Activated CD4-positive, alpha-beta T cell treated with anti-CD3 and anti-CD28 coated beads, Interleukin-2, amount 50 U/mL, for 1 hour (primary cell): ENCODE measurements around the gene LHPP.
A peak's percentile ranks its signal among the peaks of the same experiment; 100 is the strongest.

ENCODE experiments used
- DNase-seq: peaks from one replicate; pipeline ENCODE4 v3.0.0-alpha.2; 2020

The LHPP gene

DNA sequence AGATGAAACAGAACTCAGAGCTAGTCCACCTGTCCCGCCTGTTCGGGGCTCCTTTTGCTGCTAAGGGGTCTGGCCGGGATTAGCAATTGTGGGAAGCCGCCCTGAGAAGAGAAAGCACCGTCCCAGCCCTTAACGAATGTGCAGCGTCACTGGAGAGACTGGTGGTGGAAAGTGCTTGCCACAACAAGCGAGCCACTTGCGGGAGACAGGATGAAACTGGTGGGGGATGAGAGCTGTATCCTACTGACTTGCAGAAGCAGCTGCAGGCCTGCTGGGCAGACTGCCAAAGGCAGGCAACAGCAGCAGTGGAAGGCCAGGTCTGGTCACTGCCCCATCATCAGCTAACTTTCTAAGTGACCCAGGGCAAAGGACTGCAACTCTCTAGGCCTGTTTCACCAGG lies 187.1 kb downstream of the LHPP start:
- DNase-seq: peak; percentile 55

DNA sequence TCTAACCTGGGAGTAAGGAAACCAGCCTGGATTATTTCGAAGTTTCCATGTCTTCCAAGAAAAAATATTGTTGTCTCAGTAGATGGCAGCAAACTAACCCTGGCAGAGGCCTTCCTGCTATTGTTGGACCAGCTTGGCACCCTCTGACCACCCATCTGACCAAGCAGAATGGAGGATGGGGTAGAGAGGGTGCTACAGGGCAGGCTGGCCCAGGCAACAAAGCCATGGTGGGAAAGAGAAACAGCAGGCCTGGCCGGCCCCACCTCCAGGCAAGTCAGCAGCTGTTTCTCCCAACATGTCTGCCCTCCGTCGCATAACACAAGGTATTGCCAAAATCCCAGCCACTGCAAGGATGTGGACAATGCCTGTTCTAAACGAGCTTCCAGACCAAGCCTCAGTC lies 187.6 kb downstream of the LHPP start:
- DNase-seq: no peak

- DNase-seq: no peak
Observed at GRCh38 chr10:124650263-124650662, 188.6 kb downstream of the LHPP start.

- peak; percentile 61 for DNase-seq
Observed at GRCh38 chr10:124650820-124651401, 189.3 kb downstream of the LHPP start.

DNA sequence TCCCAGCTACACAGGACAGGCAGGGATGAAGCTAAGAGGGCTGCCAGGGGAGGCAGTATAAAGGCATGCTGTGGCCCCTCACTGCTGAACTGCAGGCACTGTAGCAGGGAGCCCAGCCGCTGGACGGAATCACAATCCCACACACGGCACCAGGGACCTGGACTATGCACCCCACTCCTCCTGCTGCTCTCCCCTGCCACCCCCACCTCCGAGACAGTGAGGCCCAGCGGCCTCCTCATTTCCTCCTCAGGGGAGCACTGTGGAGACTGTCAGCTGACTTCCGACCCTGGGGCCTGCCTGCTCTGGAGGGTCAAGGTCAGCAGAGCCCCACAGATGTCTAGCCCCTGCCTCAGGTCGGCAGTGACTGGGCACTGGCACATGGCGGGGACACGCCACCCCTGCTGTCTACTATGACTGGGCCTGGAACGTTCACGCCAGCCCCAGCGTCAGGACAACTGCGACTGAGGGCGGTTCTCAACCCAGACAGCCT lies 189.8 kb downstream of the LHPP start:
- DNase-seq: no peak

DNA sequence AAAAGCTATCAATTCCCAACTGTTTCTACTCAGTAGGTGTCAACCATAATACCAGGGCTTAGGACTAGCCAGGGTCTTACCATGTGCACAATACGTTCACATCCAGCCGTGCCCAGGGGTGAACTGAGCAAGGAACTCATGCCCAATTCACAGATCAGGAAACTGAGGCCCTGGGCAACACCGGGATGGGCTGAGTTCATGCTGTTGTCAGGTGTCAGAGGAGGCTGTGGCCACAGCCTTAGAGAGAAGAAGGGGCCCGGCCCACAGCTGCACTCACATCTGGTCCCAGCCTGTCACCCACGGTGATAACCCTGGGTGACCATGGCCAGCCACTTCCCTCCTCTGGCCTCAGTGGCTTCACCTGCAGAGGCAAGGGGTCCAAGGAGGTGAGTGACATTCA lies 190.6 kb downstream of the LHPP start:
- no peak for DNase-seq

DNA sequence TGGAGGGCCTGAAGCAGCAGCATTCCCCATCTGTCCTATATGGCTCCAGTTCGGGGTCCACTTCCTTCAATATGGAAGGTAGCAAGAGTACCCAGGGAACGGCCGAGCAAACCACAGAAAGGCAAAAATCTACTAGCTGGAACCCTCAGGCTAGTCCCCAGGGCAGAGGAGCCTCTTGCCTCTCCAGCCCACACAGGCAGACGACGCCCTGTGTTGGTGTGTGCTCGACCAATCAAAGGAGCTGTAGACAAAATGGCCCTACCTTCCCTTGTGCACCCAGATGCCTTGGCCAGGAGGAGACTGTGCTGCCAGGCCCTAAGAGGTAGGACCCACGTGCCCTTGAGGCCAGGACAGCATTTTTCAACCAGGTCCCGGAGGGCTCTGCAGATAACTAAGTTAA lies 191.1 kb downstream of the LHPP start:
- DNase-seq: no peak

DNA sequence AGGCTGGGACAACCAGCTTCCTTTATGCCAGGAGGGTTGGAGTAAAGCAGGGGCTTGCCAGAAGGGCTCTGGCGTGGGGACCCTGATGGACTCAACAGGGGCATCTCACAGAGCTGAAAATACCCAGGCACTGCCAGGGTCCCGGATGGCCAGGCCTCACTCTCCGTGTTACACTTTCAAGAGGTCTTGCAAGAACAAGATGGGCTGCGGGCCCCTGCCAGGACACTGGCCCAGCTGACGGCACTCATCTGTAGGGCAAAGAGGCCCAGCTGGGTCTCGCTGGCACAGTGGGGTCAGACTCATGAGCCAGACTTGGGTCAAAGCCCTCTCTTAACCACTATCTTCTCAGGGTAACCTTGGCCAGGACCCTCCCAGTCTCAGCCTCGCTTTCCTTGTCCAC lies 191.7 kb downstream of the LHPP start:
- no peak for DNase-seq

- no peak for DNase-seq
Observed at GRCh38 chr10:124653811-124654651, 192.4 kb downstream of the LHPP start.

- DNase-seq: no peak
Observed at GRCh38 chr10:124654686-124655085, 193.1 kb downstream of the LHPP start.

GRCh38 chr10:124655191-124656112 lies 193.8 kb downstream of the LHPP start:
- no peak for DNase-seq

- DNase-seq: no peak
Observed at GRCh38 chr10:124656113-124656490, 194.5 kb downstream of the LHPP start.

- no peak for DNase-seq
Observed at GRCh38 chr10:124656541-124656940, 194.9 kb downstream of the LHPP start.

GRCh38 chr10:124657806-124658205 lies 196.2 kb downstream of the LHPP start:
- peak; percentile 48 for DNase-seq

DNA sequence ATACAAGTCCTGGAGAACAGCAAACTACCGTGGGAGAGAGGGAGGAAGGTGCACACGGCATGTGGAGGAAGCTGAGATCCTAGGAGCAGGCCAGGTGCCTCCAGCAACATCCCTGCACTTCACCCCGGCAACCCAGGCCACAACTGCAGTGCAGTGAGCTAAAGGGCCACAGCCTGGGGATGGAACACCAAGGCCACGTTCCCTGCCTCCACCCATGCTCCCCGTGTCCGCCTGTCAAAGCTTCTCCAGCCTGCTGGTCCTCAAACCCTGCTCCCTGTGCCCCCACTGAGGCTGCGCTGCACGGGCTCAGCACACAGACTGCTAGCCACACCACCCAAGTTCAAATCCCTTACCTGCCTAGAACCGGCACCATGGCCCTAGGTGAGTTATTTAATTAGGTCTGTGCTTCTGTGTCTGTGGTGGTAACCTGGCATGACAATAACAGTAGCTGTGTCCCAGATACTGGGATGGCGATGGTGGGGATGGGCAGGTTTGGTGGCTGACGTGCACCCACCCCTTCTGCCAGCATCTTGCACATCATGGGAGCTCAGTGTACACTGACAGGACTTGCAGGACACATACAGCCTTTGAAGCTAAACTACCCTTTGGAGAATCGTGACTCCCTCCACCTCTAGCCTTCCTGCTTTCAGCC lies 197.1 kb downstream of the LHPP start:
- no peak for DNase-seq

DNA sequence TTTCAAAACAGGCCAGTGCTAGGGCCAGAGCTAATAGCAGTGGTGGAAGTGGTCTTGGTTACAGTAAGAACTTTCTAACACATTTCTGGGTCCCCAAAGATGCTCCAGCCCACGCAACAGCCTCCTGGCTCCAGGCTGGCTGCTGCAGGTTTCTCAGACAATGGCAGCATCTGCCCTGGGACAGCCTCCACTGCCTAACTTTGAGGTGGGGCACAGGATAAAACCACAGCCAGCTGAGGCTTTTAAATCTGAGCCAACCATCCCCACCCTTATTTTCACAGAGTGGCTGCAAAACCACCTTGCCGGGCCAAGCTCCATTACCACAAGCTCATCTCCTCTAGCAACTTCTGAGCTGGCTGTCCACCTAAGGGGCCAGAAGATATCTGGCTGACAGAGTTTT lies 197.8 kb downstream of the LHPP start:
- no peak for DNase-seq

DNA sequence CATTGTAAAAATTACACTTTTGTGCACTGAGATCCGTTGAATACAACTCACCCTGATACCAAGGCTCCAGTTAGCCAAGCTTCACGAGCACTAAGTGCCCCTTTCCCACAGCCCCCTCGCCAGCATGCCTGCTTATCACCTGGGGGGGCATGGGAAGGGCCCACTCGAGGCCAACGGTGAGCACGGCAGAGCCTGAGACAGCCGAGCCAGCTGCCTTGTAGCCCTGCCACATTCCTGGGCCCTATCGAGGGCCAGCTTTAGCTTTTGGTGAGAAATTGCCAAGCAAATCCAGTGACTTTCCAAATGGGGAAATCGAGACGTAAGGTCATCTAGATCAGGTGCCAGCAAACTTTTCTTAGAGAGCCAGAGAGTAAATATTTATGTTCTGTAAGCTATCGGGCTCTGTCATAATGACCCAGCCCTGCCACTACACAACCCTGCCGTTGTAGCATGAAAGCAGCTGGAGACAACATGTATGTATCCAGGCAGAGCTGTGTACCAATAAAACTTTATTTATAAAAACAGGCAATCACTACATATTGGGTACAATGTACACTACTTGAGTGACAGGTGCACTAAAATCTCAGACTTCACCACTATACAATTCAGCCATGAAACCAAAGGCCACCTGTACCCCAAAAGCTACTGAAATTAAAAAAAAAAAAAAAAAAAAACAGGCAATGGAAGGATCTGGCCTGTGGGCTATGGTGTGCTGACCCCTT lies 198.9 kb downstream of the LHPP start:
- no peak for DNase-seq

DNA sequence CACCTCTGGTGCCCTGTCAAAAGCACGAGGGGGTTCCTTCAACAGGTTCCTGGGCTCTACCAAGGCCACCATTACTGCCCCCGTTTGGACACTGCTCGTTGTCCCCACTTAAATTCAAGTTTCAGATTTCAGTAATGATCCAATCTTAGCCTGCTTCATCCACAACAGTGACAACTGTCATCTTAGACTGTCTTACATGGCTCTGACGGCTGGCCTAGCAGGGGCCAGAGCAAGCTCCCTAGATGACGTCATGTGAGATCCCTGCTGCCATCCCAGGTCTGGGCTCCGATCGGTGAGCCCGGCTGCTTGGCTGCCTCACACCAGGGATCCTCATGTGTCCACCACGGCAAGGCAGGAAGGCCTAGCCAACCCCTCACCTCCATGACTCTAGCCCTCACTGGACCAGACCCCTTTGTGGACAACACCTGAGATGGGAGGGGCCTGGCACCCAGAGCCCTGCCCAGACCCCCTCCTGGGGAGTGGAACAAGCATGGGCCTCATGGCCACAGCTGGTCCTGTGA lies 200.1 kb downstream of the LHPP start:
- no peak for DNase-seq

GRCh38 chr10:124663228-124663627 lies 201.6 kb downstream of the LHPP start:
- DNase-seq: no peak
